HG03135 (cell line): ENCODE measurements around the gene NOL3.
A peak's percentile ranks its signal among the peaks of the same experiment; 100 is the strongest.
"Not testable (repeated sequence)": the region's sequence is repeated elsewhere in the genome, so short reads cannot be mapped to it uniquely, and the experiment has no call there.

Source experiments
- ATAC-seq: cut with Tn5 transposase; IDR thresholded peaks from one replicate; pipeline ENCODE4 v1.9.1; 2021; ENCODE audit warnings: mild to moderate bottlenecking, moderate library complexity; ENCODE audit not compliant: unreplicated experiment

NOL3 gene

GRCh38 chr16:67170168-67170948, at the start of gene NOL3:
TSS of gene NOL3 (plus strand) at chr16:67170538.
- peak; percentile 39 for ATAC-seq

- not testable (repeated sequence) for ATAC-seq
Measured at GRCh38 chr16:67122799-67123198, 47.5 kb upstream of the NOL3 start.

GRCh38 chr16:67128417-67128816, 41.9 kb upstream of the NOL3 start:
- no peak for ATAC-seq

- no peak for ATAC-seq
Measured at GRCh38 chr16:67128887-67129286, 41.5 kb upstream of the NOL3 start.

- no peak for ATAC-seq
Measured at GRCh38 chr16:67129422-67129821, 40.9 kb upstream of the NOL3 start.

GRCh38 chr16:67137605-67138004, 32.7 kb upstream of the NOL3 start:
- ATAC-seq = no peak

- no peak for ATAC-seq
Measured at GRCh38 chr16:67141391-67141790, 28.9 kb upstream of the NOL3 start.

- ATAC-seq = no peak
Measured at GRCh38 chr16:67142342-67142741, 28.0 kb upstream of the NOL3 start.

GRCh38 chr16:67144943-67145342, 25.4 kb upstream of the NOL3 start:
- no peak for ATAC-seq

GRCh38 chr16:67145746-67146145, 24.6 kb upstream of the NOL3 start:
- no peak for ATAC-seq

GRCh38 chr16:67146523-67147357, 23.6 kb upstream of the NOL3 start:
- ATAC-seq = no peak

GRCh38 chr16:67147437-67148140, 22.7 kb upstream of the NOL3 start:
- no peak for ATAC-seq

- no peak for ATAC-seq
Measured at GRCh38 chr16:67148221-67148620, 22.1 kb upstream of the NOL3 start.

- no peak for ATAC-seq
Measured at GRCh38 chr16:67148656-67149275, 21.6 kb upstream of the NOL3 start.

GRCh38 chr16:67149276-67150046, 20.9 kb upstream of the NOL3 start:
- ATAC-seq = no peak

GRCh38 chr16:67150047-67150832, 20.1 kb upstream of the NOL3 start:
- peak; percentile 34 for ATAC-seq

- peak; percentile 48 for ATAC-seq
Measured at GRCh38 chr16:67150833-67151396, 19.4 kb upstream of the NOL3 start, which contains the start of gene B3GNT9. TSS of gene B3GNT9 (minus strand) at chr16:67150998. CDS start at chr16:67150485, 513 bp downstream.

- ATAC-seq = no peak
Measured at GRCh38 chr16:67151431-67152097, 18.8 kb upstream of the NOL3 start.
